SK-N-SH treated with all-trans-retinoic acid at 6 μM for 48 hours (cell line): ENCODE results near the gene BIRC5.

Source experiments
- ATAC-seq: fragments of 200-7000 bp; cut with Tn5 transposase; 3 replicates; pipeline ENCODE4 v1.9.1; 2020; ENCODE audit warnings: mild to moderate bottlenecking, moderate library complexity
- ARNTL ChIP-seq: fragments of 450-650 bp; formaldehyde crosslinking; IDR thresholded peaks from 2 replicates; pipeline ENCODE4 v1.5.0; 2020; ENCODE audit warnings: low read depth, mild to moderate bottlenecking, moderate library complexity, borderline replicate concordance
- BACH2 ChIP-seq: fragments of 250-450 bp; sonication (Bioruptor Pico); IDR thresholded peaks from 2 replicates; pipeline ENCODE4 v1.9.0; 2021; ENCODE audit warnings: mild to moderate bottlenecking, borderline replicate concordance
- CREB5 ChIP-seq: fragments of 250-450 bp; sonication (Bioruptor Pico); IDR thresholded peaks from 2 replicates; pipeline ENCODE4 v1.5.1; 2020; ENCODE audit warnings: low read depth, mild to moderate bottlenecking, moderate library complexity
- CSDC2 ChIP-seq: fragments of 250-450 bp; sonication (Bioruptor Pico); IDR thresholded peaks from 2 replicates; pipeline ENCODE4 v1.5.0; 2020; ENCODE audit warnings: mild to moderate bottlenecking, moderate library complexity
- ESRRG ChIP-seq: fragments of 250-450 bp; sonication (Bioruptor Pico); IDR thresholded peaks from 2 replicates; pipeline ENCODE4 v1.6.1; 2021; ENCODE audit warnings: mild to moderate bottlenecking
- GLIS3 ChIP-seq: fragments of 250-450 bp; sonication (Bioruptor Pico); IDR thresholded peaks from 2 replicates; pipeline ENCODE4 v1.5.0; 2020; ENCODE audit warnings: mild to moderate bottlenecking, moderate library complexity
- ISL1 ChIP-seq: fragments of 250-450 bp; sonication (Bioruptor Pico); IDR thresholded peaks from 2 replicates; pipeline ENCODE4 v2.1.2; 2022; ENCODE audit warnings: mild to moderate bottlenecking, moderate library complexity
- OSR1 ChIP-seq: fragments of 250-450 bp; sonication (Bioruptor Pico); IDR thresholded peaks from 2 replicates; pipeline ENCODE4 v1.8.0; 2022; ENCODE audit warnings: moderate library complexity, mild to moderate bottlenecking, inconsistent platforms
- PATZ1 ChIP-seq: fragments of 250-450 bp; sonication (Bioruptor Pico); IDR thresholded peaks from 2 replicates; pipeline ENCODE4 v1.8.0; 2020; ENCODE audit warnings: mild to moderate bottlenecking, moderate library complexity, borderline replicate concordance
- PPARA ChIP-seq: fragments of 250-450 bp; sonication (Bioruptor Pico); IDR thresholded peaks from 2 replicates; pipeline ENCODE4 v1.5.0; 2020; ENCODE audit warnings: mild to moderate bottlenecking, borderline replicate concordance
- RARB ChIP-seq: fragments of 250-450 bp; sonication (Bioruptor Pico); IDR thresholded peaks from 2 replicates; pipeline ENCODE4 v1.8.0; 2021; ENCODE audit warnings: mild to moderate bottlenecking, moderate library complexity
- SNAI2 ChIP-seq: fragments of 250-450 bp; sonication (Bioruptor Pico); IDR thresholded peaks from 2 replicates; pipeline ENCODE4 v1.5.0; 2020; ENCODE audit warnings: mild to moderate bottlenecking, moderate library complexity
- TOX ChIP-seq: fragments of 250-450 bp; sonication (Bioruptor Pico); IDR thresholded peaks from 2 replicates; pipeline ENCODE4 v1.8.0; 2021; ENCODE audit warnings: mild to moderate bottlenecking, moderate library complexity, borderline replicate concordance
- ZC3H10 ChIP-seq: fragments of 250-450 bp; sonication (Bioruptor Pico); IDR thresholded peaks from 2 replicates; pipeline ENCODE4 v1.5.1; 2021; ENCODE audit warnings: mild to moderate bottlenecking, moderate library complexity
- ZFP3 ChIP-seq: fragments of 250-450 bp; sonication (Bioruptor Pico); IDR thresholded peaks from 2 replicates; pipeline ENCODE4 v1.5.0; 2020; ENCODE audit warnings: mild to moderate bottlenecking, moderate library complexity
- ZNF70 ChIP-seq: fragments of 450-650 bp; formaldehyde crosslinking; IDR thresholded peaks from 2 replicates; pipeline ENCODE4 v1.5.0; 2020; ENCODE audit warnings: mild to moderate bottlenecking, moderate library complexity
- ZNF8 ChIP-seq: fragments of 450-650 bp; formaldehyde crosslinking; IDR thresholded peaks from 2 replicates; pipeline ENCODE4 v1.5.0; 2020; ENCODE audit warnings: mild to moderate bottlenecking, moderate library complexity
- TF ChIP-seq, protein P1 (sequence below): fragments of 250-450 bp; sonication (Bioruptor Pico); IDR thresholded peaks from 2 replicates; pipeline ENCODE4 v1.5.0; 2020; ENCODE audit warnings: mild to moderate bottlenecking, moderate library complexity
- TF ChIP-seq, protein P2 (sequence below): fragments of 250-450 bp; sonication (Bioruptor Pico); IDR thresholded peaks from 2 replicates; pipeline ENCODE4 v1.5.1; 2021; ENCODE audit warnings: mild to moderate bottlenecking, moderate library complexity

Gene BIRC5

GRCh38 chr17:78241277-78242023, 27.4 kb downstream of the BIRC5 start:
- peak; percentile 85 for ATAC-seq
- TF ChIP-seq BACH2 (CRISPR knock-in tag), result no peak
- TF ChIP-seq, protein P1, sequence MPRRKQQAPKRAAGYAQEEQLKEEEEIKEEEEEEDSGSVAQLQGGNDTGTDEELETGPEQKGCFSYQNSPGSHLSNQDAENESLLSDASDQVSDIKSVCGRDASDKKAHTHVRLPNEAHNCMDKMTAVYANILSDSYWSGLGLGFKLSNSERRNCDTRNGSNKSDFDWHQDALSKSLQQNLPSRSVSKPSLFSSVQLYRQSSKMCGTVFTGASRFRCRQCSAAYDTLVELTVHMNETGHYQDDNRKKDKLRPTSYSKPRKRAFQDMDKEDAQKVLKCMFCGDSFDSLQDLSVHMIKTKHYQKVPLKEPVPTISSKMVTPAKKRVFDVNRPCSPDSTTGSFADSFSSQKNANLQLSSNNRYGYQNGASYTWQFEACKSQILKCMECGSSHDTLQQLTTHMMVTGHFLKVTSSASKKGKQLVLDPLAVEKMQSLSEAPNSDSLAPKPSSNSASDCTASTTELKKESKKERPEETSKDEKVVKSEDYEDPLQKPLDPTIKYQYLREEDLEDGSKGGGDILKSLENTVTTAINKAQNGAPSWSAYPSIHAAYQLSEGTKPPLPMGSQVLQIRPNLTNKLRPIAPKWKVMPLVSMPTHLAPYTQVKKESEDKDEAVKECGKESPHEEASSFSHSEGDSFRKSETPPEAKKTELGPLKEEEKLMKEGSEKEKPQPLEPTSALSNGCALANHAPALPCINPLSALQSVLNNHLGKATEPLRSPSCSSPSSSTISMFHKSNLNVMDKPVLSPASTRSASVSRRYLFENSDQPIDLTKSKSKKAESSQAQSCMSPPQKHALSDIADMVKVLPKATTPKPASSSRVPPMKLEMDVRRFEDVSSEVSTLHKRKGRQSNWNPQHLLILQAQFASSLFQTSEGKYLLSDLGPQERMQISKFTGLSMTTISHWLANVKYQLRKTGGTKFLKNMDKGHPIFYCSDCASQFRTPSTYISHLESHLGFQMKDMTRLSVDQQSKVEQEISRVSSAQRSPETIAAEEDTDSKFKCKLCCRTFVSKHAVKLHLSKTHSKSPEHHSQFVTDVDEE, result peak; percentile 21; the same call in 1 of the 2 replicates

- ATAC-seq, result no peak
- TF ChIP-seq ARNTL (CRISPR knock-in tag) (no peak), RARB (CRISPR knock-in tag) (no peak), OSR1 (no peak), SNAI2 (CRISPR knock-in tag) (no peak), ZNF70 (CRISPR knock-in tag) (no peak), ZNF8 (no peak), ZFP3 (no peak), ESRRG (CRISPR knock-in tag) (no peak), GLIS3 (CRISPR knock-in tag) (no peak), ISL1 (CRISPR knock-in tag) (no peak)
- TF ChIP-seq, protein P2, sequence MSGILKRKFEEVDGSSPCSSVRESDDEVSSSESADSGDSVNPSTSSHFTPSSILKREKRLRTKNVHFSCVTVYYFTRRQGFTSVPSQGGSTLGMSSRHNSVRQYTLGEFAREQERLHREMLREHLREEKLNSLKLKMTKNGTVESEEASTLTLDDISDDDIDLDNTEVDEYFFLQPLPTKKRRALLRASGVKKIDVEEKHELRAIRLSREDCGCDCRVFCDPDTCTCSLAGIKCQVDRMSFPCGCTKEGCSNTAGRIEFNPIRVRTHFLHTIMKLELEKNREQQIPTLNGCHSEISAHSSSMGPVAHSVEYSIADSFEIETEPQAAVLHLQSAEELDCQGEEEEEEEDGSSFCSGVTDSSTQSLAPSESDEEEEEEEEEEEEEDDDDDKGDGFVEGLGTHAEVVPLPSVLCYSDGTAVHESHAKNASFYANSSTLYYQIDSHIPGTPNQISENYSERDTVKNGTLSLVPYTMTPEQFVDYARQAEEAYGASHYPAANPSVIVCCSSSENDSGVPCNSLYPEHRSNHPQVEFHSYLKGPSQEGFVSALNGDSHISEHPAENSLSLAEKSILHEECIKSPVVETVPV, result no peak
Observed at GRCh38 chr17:78242024-78242742, 28.1 kb downstream of the BIRC5 start.

GRCh38 chr17:78247304-78247703, 33.3 kb downstream of the BIRC5 start:
- ATAC-seq, result no peak
- TF ChIP-seq TOX (CRISPR knock-in tag), result no peak
- TF ChIP-seq PPARA (CRISPR knock-in tag), result no peak
- TF ChIP-seq ARNTL (CRISPR knock-in tag), result no peak
- TF ChIP-seq OSR1, result no peak
- no peak for TF ChIP-seq CREB5 (CRISPR knock-in tag)
- no peak for TF ChIP-seq CSDC2 (CRISPR knock-in tag)
- no peak for TF ChIP-seq PATZ1 (CRISPR knock-in tag)
- TF ChIP-seq, protein P1, result no peak
- TF ChIP-seq ZC3H10 (CRISPR knock-in tag), result no peak
- no peak for TF ChIP-seq ISL1 (CRISPR knock-in tag)
